H9 (cell line): Measurements from ENCODE around the gene WWC1. TPM values are rescaled to one million over a fixed set of nuclear protein-coding genes. Genes with fewer than 3 reads are reported as not detected.
A peak's percentile ranks its signal among the peaks of the same experiment; 100 is the strongest.

Experiments
- DNase-seq: peaks from one replicate; pipeline ENCODE4 v3.0.0-alpha.2; 2017
- H2AFZ ChIP-seq: one replicate; pipeline ENCODE4 v1.6.1; 2013; ENCODE audit warnings: mild to moderate bottlenecking, low read length, control low read depth, moderate library complexity
- H2AK5ac ChIP-seq: 2 replicates; pipeline ENCODE4 v1.6.1; 2013; ENCODE audit warnings: low read length, control low read depth, mixed read lengths; ENCODE audit not compliant: insufficient read length
- H2BK120ac ChIP-seq: one replicate; pipeline ENCODE4 v1.6.1; 2013; ENCODE audit warnings: low read depth, mild to moderate bottlenecking, low read length, control low read depth, inconsistent platforms; ENCODE audit not compliant: poor library complexity, severe bottlenecking
- H2BK12ac ChIP-seq: 2 replicates; pipeline ENCODE4 v1.6.1; 2013; ENCODE audit warnings: low read length, control low read depth, mixed read lengths, low read depth; ENCODE audit not compliant: insufficient read length
- H2BK15ac ChIP-seq: 2 replicates; pipeline ENCODE4 v1.6.1; 2013; ENCODE audit warnings: low read depth, low read length, control low read depth
- H2BK20ac ChIP-seq: one replicate; pipeline ENCODE4 v1.6.1; 2013; ENCODE audit warnings: low read depth, mild to moderate bottlenecking, low read length, control low read depth, inconsistent platforms; ENCODE audit not compliant: poor library complexity, severe bottlenecking
- H2BK5ac ChIP-seq: 2 replicates; pipeline ENCODE4 v1.6.1; 2013; ENCODE audit warnings: low read length, control low read depth, mixed read lengths; ENCODE audit not compliant: insufficient read length
- H3K14ac ChIP-seq: 2 replicates; pipeline ENCODE4 v1.6.1; 2013; ENCODE audit warnings: low read length, control low read depth; ENCODE audit not compliant: insufficient read depth
- H3K18ac ChIP-seq: 2 replicates; pipeline ENCODE4 v1.6.1; 2013; ENCODE audit warnings: low read depth, mild to moderate bottlenecking, mixed read lengths, low read length, control low read depth; ENCODE audit not compliant: insufficient read length
- H3K23ac ChIP-seq: 2 replicates; pipeline ENCODE4 v1.6.1; 2013; ENCODE audit warnings: low read length, control low read depth, mixed read lengths, low read depth; ENCODE audit not compliant: insufficient read length
- H3K23me2 ChIP-seq: 2 replicates; pipeline ENCODE4 v1.6.1; 2013; ENCODE audit warnings: low read depth, mild to moderate bottlenecking, mixed read lengths, low read length, control low read depth; ENCODE audit not compliant: insufficient read length, poor library complexity, severe bottlenecking
- H3K27ac ChIP-seq: 2 replicates; pipeline ENCODE4 v1.5.1; 2013; ENCODE audit warnings: low read length, control low read depth, mixed read lengths, low read depth; ENCODE audit not compliant: insufficient read length
- H3K27me3 ChIP-seq: 2 replicates; pipeline ENCODE4 v1.6.1; 2013; ENCODE audit warnings: low read length, control low read depth, inconsistent platforms; ENCODE audit not compliant: insufficient read depth
- H3K4ac ChIP-seq: 2 replicates; pipeline ENCODE4 v1.6.1; 2013; ENCODE audit warnings: low read depth, mild to moderate bottlenecking, control low read depth, inconsistent platforms, low read length, moderate library complexity
- H3K4me1 ChIP-seq: 2 replicates; pipeline ENCODE4 v1.6.1; 2013; ENCODE audit warnings: low read length, control low read depth, inconsistent platforms; ENCODE audit not compliant: insufficient read depth
- H3K4me2 ChIP-seq: 2 replicates; pipeline ENCODE4 v1.6.1; 2013; ENCODE audit warnings: low read length, control low read depth, mixed read lengths; ENCODE audit not compliant: insufficient read length, insufficient read depth
- H3K56ac ChIP-seq: 2 replicates; pipeline ENCODE4 v1.6.1; 2013; ENCODE audit warnings: low read depth, mild to moderate bottlenecking, mixed read lengths, low read length, control low read depth; ENCODE audit not compliant: insufficient read length
- H3K79me1 ChIP-seq: 2 replicates; pipeline ENCODE4 v1.6.1; 2013; ENCODE audit warnings: low read depth, mild to moderate bottlenecking, moderate library complexity, low read length, control low read depth, inconsistent platforms; ENCODE audit not compliant: insufficient read depth, poor library complexity, severe bottlenecking
- H3K79me2 ChIP-seq: 2 replicates; pipeline ENCODE4 v1.6.1; 2013; ENCODE audit warnings: low read length, control low read depth, inconsistent platforms; ENCODE audit not compliant: insufficient read depth
- H3K9ac ChIP-seq: 2 replicates; pipeline ENCODE4 v1.6.1; 2013; ENCODE audit warnings: low read length, control low read depth, mixed read lengths; ENCODE audit not compliant: insufficient read length; ENCODE audit errors: extremely low read depth
- H3K9me3 ChIP-seq: one replicate; pipeline ENCODE4 v1.6.1; 2013; ENCODE audit warnings: low read depth, low read length, inconsistent platforms; ENCODE audit not compliant: control insufficient read depth
- H3T11ph ChIP-seq: one replicate; pipeline ENCODE4 v1.6.1; 2013; ENCODE audit warnings: mild to moderate bottlenecking, low read length, control low read depth, inconsistent platforms
- H4K20me1 ChIP-seq: one replicate; pipeline ENCODE4 v1.6.1; 2013; ENCODE audit not compliant: control insufficient read depth, insufficient read length, insufficient read depth
- H4K5ac ChIP-seq: 2 replicates; pipeline ENCODE4 v1.6.1; 2013; ENCODE audit warnings: low read depth, mild to moderate bottlenecking, mixed read lengths, low read length, control low read depth; ENCODE audit not compliant: insufficient read length
- H4K8ac ChIP-seq: replicated peaks from 2 replicates; pipeline ENCODE4 v1.6.1; 2013; ENCODE audit warnings: low read length, control low read depth, mixed read lengths, low read depth; ENCODE audit not compliant: insufficient read length
- H4K91ac ChIP-seq: 2 replicates; pipeline ENCODE4 v1.6.1; 2013; ENCODE audit warnings: low read depth, mild to moderate bottlenecking, moderate library complexity, mixed read lengths, low read length, control low read depth; ENCODE audit not compliant: insufficient read length
- H3K27ac Mint-ChIP-seq, 3 experiments: 2 replicates in 2 of 3; 3 replicates in 1 of 3; pipeline ENCODE4 v1.8.0; 2020 to 2021; ENCODE audit warnings: mixed read lengths in 3 of 3, mild to moderate bottlenecking in 1 of 3, moderate library complexity in 1 of 3
- H3K27me3 Mint-ChIP-seq: 2 replicates; pipeline ENCODE4 v1.8.0; 2021; ENCODE audit warnings: low read depth, mild to moderate bottlenecking, moderate library complexity, mixed read lengths
- H3K36me3 Mint-ChIP-seq, 3 experiments: 2 replicates in 2 of 3; 3 replicates in 1 of 3; pipeline ENCODE4 v1.8.0; 2020 to 2021; ENCODE audit warnings: low read depth in 3 of 3, mixed read lengths in 3 of 3; ENCODE audit not compliant: insufficient read depth in 1 of 3
- H3K4me1 Mint-ChIP-seq, 2 experiments: 2 replicates each; pipeline ENCODE4 v1.8.0; 2020; ENCODE audit warnings: mixed read lengths in 2 of 2
- H3K4me3 Mint-ChIP-seq, 2 experiments: 2 replicates in 1 of 2; 3 replicates in 1 of 2; pipeline ENCODE4 v1.8.0; 2020 to 2021; ENCODE audit warnings: mild to moderate bottlenecking in 2 of 2, mixed read lengths in 2 of 2, moderate library complexity in 1 of 2
- H3K9me3 Mint-ChIP-seq, 2 experiments: 2 replicates in 1 of 2; 3 replicates in 1 of 2; pipeline ENCODE4 v1.8.0; 2020; ENCODE audit warnings: mild to moderate bottlenecking in 2 of 2, mixed read lengths in 2 of 2, moderate library complexity in 1 of 2
- WGBS: extraction: QIAGEN DNeasy Blood & Tissue Kit; methylation state at CpG from one replicate; pipeline ENCODE4 v1.1.7; 2013; ENCODE audit warnings: missing lambda C conversion rate, low lambda C conversion rate, mixed read lengths; ENCODE audit not compliant: insufficient read length; ENCODE audit errors: extremely low coverage; 5-methylcytosine and 5-hydroxymethylcytosine counted together
- total RNA-seq: library from RNA; stranded (reverse); gene quantifications from 2 replicates; pipeline ENCODE4 v1.2.1, GENCODE V29; 2021
- TF ChIP-seq, protein P1 (sequence below): fragments of 200-600 bp; sonication (generic); conservative IDR thresholded peaks from 3 replicates; pipeline ENCODE4 v1.8.0; 2021; ENCODE audit warnings: antibody characterized with exemption, mild to moderate bottlenecking

Gene WWC1
- total RNA-seq, 1 experiment from 2014 or later = 28.2 TPM

DNA sequence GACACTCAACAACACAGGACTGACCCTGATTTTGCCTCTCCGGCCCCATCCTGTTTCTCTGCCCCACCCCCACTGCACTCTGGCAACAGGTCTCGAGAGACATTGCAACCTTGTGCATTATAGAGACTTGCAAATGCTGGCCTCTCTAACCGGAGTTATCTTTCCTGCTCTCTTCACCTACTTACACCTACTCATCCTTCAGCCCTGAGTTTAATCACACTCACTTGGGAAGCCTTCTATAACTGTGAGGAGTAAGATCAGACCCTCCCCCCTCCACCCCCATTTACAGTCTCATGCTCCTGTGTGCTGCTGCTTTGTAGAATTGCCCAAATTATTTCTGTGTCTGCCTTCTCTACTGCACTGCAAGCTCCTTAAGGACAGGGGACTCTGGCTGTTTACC is 42.8 kb downstream of the WWC1 start:
- TF ChIP-seq, protein P1, sequence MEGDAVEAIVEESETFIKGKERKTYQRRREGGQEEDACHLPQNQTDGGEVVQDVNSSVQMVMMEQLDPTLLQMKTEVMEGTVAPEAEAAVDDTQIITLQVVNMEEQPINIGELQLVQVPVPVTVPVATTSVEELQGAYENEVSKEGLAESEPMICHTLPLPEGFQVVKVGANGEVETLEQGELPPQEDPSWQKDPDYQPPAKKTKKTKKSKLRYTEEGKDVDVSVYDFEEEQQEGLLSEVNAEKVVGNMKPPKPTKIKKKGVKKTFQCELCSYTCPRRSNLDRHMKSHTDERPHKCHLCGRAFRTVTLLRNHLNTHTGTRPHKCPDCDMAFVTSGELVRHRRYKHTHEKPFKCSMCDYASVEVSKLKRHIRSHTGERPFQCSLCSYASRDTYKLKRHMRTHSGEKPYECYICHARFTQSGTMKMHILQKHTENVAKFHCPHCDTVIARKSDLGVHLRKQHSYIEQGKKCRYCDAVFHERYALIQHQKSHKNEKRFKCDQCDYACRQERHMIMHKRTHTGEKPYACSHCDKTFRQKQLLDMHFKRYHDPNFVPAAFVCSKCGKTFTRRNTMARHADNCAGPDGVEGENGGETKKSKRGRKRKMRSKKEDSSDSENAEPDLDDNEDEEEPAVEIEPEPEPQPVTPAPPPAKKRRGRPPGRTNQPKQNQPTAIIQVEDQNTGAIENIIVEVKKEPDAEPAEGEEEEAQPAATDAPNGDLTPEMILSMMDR = no peak
- H3K9me3 ChIP-seq = no peaks in the 10 kb centered on the region
- Mint-ChIP-seq H3K4me1 (peaks cover 69 to 71% of the 10 kb centered on the region in 2 experiments), H3K36me3 (no peaks in the 10 kb centered on the region; a peak in 1 of 7 replicates), H3K9me3 (no peaks in the 10 kb centered on the region), H3K4me3 (peak overlapping the region; percentile 24 to 68), H3K27me3 (no peaks in the 10 kb centered on the region), H3K27ac (peak overlapping the region; percentile 95 to 97 (median 95))
- no peak overlapping the region for H2AK5ac ChIP-seq
- H2BK5ac ChIP-seq = no peak overlapping the region
- no peak overlapping the region for H3K56ac ChIP-seq
- H3K18ac ChIP-seq = peak overlapping the region; percentile 34
- peak overlapping the region; percentile 80 for H3K27ac ChIP-seq
- no peak overlapping the region for H2BK120ac ChIP-seq
- no peak overlapping the region for H3T11ph ChIP-seq
- no peak overlapping the region for H3K23ac ChIP-seq
- peaks cover 7% of the 10 kb centered on the region; the same call in 1 of the 2 replicates for H3K79me2 ChIP-seq
- H3K79me1 ChIP-seq = no peaks in the 10 kb centered on the region
- peak; percentile 62 for DNase-seq
- no peaks in the 10 kb centered on the region for H3K23me2 ChIP-seq
- H3K4ac ChIP-seq = no peak overlapping the region
- H2AFZ ChIP-seq = no peak overlapping the region
- no peak overlapping the region for H2BK20ac ChIP-seq
- H4K91ac ChIP-seq = no peak overlapping the region
- H3K4me1 ChIP-seq = peaks cover 21% of the 10 kb centered on the region
- H3K9ac ChIP-seq = no peak overlapping the region
- H3K4me2 ChIP-seq = peak overlapping the region; percentile 38
- H3K14ac ChIP-seq = peak overlapping the region; percentile 26; the same call in 1 of the 2 replicates
- no peak overlapping the region for H4K8ac ChIP-seq
- H3K27me3 ChIP-seq = no peaks in the 10 kb centered on the region
- no peaks in the 10 kb centered on the region for H4K20me1 ChIP-seq
- WGBS = no CpG with 5 or more reads among the region's 3 CpGs
- no peak overlapping the region for H2BK12ac ChIP-seq
- H2BK15ac ChIP-seq = no peak overlapping the region
- H4K5ac ChIP-seq = no peak overlapping the region
